GM12878 (cell line): ENCODE measurements around the gene ABHD17A.

Source experiments
- BACH1 ChIP-seq: fragments of 450-650 bp; IDR thresholded peaks from 2 replicates; pipeline ENCODE4 v1.6.1; 2017; ENCODE audit warnings: mild to moderate bottlenecking, borderline replicate concordance
- CBX5 ChIP-seq: sonication (generic); IDR thresholded peaks from 2 replicates; pipeline ENCODE4 v1.6.1; 2016; ENCODE audit warnings: low read depth, moderate library complexity, mild to moderate bottlenecking, inconsistent platforms
- CHD1 ChIP-seq: IDR thresholded peaks from 2 replicates; pipeline ENCODE4 v1.6.1; 2012; ENCODE audit warnings: low read depth, low read length, improper control_type of control experiment
- CTCF ChIP-seq, 3 experiments: IDR thresholded peaks in 2 of 3; conservative IDR thresholded peaks in 1 of 3; 2 replicates each; pipeline ENCODE4 v1.5.1; 2011; ENCODE audit warnings: low read depth in 3 of 3, low read length in 3 of 3, mild to moderate bottlenecking in 3 of 3, control low read depth in 2 of 3, moderate library complexity in 2 of 3, inconsistent platforms in 1 of 3, mixed read lengths in 1 of 3; ENCODE audit not compliant: control insufficient read depth in 2 of 3, insufficient read depth in 1 of 3; ENCODE audit errors: extremely low read depth in 1 of 3
- EP300 ChIP-seq, 2 experiments: fragments of 150-350 bp in 1 of 2; IDR thresholded peaks; 2 replicates each; pipeline ENCODE4 v1.6.1; 2011 to 2012; ENCODE audit warnings: low read depth in 2 of 2, low read length in 2 of 2, borderline replicate concordance in 1 of 2, improper control_type of control experiment in 1 of 2, inconsistent platforms in 1 of 2; ENCODE audit not compliant: control insufficient read depth in 1 of 2
- HCFC1 ChIP-seq: fragments of 150-350 bp; IDR thresholded peaks from 2 replicates; pipeline ENCODE4 v1.6.1; 2014; ENCODE audit warnings: low read length
- KDM1A ChIP-seq: fragments of 200-600 bp; sonication (generic); IDR thresholded peaks from 2 replicates; pipeline ENCODE4 v1.6.1; 2016; ENCODE audit warnings: borderline replicate concordance
- LARP7 ChIP-seq: fragments of 450-650 bp; IDR thresholded peaks from 2 replicates; pipeline ENCODE4 v1.6.1; 2017; ENCODE audit warnings: mild to moderate bottlenecking
- NFYA ChIP-seq: IDR thresholded peaks from 2 replicates; pipeline ENCODE4 v1.6.1; 2011; ENCODE audit warnings: low read depth, mild to moderate bottlenecking, low read length, improper control_type of control experiment, borderline replicate concordance
- POLR2AphosphoS5 ChIP-seq: IDR thresholded peaks from 2 replicates; pipeline ENCODE4 v1.6.1; 2011; ENCODE audit warnings: mild to moderate bottlenecking, low read length, inconsistent platforms
- TAF1 ChIP-seq: IDR thresholded peaks from 2 replicates; pipeline ENCODE4 v1.6.1; 2011; ENCODE audit warnings: mild to moderate bottlenecking, low read depth, low read length, borderline replicate concordance
- YY1 ChIP-seq: IDR thresholded peaks from 2 replicates; pipeline ENCODE4 v1.6.1; 2011; ENCODE audit warnings: low read depth, mild to moderate bottlenecking, low read length

GRCh38 chr19:1862068-1862423 is 23.2 kb downstream of the ABHD17A start:
- TF ChIP-seq POLR2AphosphoS5 (no peak), CTCF (IDR thresholded peaks at IDR 0.05 in 2 of 3, conservative IDR thresholded peaks at IDR 0.05 in 1 of 3; ENCODE audit: control insufficient read depth in 2 of 3, extremely low read depth in 1 of 3, insufficient read depth in 1 of 3, low read depth in 3 of 3, low read length in 3 of 3) (no peak), EP300 (IDR thresholded peaks at IDR 0.05; ENCODE audit: borderline replicate concordance in 1 of 2, control insufficient read depth in 1 of 2, low read depth in 2 of 2, low read length in 2 of 2) (no peak), HCFC1 (no peak), TAF1 (no peak), CBX5 (no peak), CHD1 (no peak), LARP7 (no peak), NFYA (no peak), YY1 (no peak), BACH1 (no peak), KDM1A (no peak)
